Mammary epithelial cell (primary cell): ENCODE results near the gene ELMO1.

Experiments used
- EZH2 ChIP-seq: IDR thresholded peaks from 2 replicates; pipeline ENCODE4 v1.6.1; 2012; ENCODE audit warnings: low read length, inconsistent platforms, borderline replicate concordance
- TF ChIP-seq, protein P1 (sequence below), 2 donors: IDR thresholded peaks in 1 of 2; conservative IDR thresholded peaks in 1 of 2; 2 replicates each; pipeline ENCODE4 v1.5.1; 2011 to 2012; ENCODE audit warnings: inconsistent platforms in 2 of 2, low read length in 2 of 2, mild to moderate bottlenecking in 2 of 2, control low read depth in 1 of 2, low read depth in 1 of 2; ENCODE audit not compliant: insufficient read depth in 1 of 2; ENCODE audit errors: extremely low read depth in 1 of 2

DNA sequence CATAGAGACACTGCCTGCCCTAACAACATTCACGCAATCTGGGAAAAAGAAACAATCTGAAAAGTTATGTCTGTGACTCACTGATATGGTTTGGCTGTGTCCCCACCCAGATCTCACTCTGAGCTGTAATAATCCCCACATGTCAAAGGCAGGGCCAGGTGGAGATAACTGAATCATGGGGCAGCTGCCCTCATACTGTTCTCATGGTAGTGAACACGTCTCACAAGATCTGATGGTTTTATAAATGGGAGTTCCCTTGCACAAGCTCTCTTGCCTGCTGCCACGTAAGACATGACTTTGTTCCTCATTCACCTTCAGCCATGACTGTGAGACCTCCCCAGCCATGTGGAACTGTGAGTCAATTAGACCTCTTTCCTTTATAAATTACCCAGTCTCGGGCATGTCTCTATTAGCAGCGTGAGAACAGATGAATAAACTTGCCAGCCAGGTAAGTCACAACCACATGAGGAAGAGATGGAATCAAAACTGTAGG, 382.8 kb downstream of the ELMO1 start:
- TF ChIP-seq, protein P1, sequence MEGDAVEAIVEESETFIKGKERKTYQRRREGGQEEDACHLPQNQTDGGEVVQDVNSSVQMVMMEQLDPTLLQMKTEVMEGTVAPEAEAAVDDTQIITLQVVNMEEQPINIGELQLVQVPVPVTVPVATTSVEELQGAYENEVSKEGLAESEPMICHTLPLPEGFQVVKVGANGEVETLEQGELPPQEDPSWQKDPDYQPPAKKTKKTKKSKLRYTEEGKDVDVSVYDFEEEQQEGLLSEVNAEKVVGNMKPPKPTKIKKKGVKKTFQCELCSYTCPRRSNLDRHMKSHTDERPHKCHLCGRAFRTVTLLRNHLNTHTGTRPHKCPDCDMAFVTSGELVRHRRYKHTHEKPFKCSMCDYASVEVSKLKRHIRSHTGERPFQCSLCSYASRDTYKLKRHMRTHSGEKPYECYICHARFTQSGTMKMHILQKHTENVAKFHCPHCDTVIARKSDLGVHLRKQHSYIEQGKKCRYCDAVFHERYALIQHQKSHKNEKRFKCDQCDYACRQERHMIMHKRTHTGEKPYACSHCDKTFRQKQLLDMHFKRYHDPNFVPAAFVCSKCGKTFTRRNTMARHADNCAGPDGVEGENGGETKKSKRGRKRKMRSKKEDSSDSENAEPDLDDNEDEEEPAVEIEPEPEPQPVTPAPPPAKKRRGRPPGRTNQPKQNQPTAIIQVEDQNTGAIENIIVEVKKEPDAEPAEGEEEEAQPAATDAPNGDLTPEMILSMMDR (conservative IDR thresholded peaks at IDR 0.05 in 1 of 2, IDR thresholded peaks at IDR 0.05 in 1 of 2; ENCODE audit: extremely low read depth in 1 of 2, insufficient read depth in 1 of 2, low read depth in 1 of 2, low read length in 2 of 2) = no peak
- no peak for TF ChIP-seq EZH2
